ENCODE results near the gene PRKD2. TPM values are rescaled to one million over a fixed set of nuclear protein-coding genes. Genes with fewer than 3 reads are reported as not detected.
A peak's percentile ranks its signal among the peaks of the same experiment; 100 is the strongest.

The PRKD2 gene
- total and polyA plus RNA-seq, 2 experiments from 2014 or later = 24.7 to 25.5 TPM

- Histone ChIP-seq H3K9me3 (ENCODE audit: low read depth) (no peaks in the 10 kb centered on the region), H3K36me3 (no peaks in the 10 kb centered on the region), H3K4me1 (ENCODE audit: low read depth) (peaks cover 9% of the 10 kb centered on the region), H3K27ac (peak within 1 kb of the TSS; percentile 80), H3K27me3 (no peaks in the 10 kb centered on the region), H3K4me3 (peak within 1 kb of the TSS; percentile 85)
- TF ChIP-seq CTCF (IDR thresholded peaks at IDR 0.05; ENCODE audit: low read depth, low read length) = no peak
- DNase-seq (ENCODE audit: low read depth in 1 of 2, low spot score in 1 of 2) = peak; percentile 100
These were observed 55.7 kb downstream of the PRKD2 start, which contains the start of gene DACT3 for GRCh38 chr19:46661020-46661731. DACT3 (minus strand) TSS chr19:46661182; CDS start chr19:46661064, 118 bp downstream.

- H3K4me1 ChIP-seq (ENCODE audit: low read depth) = peaks cover 9% of the 10 kb centered on the region
- H3K27me3 ChIP-seq = no peaks in the 10 kb centered on the region
- no peak for DNase-seq (ENCODE audit: low read depth in 1 of 2, low spot score in 1 of 2)
- H3K4me3 ChIP-seq = peak overlapping the region; percentile 85
- H3K27ac ChIP-seq = peak overlapping the region; percentile 80
- H3K36me3 ChIP-seq = no peaks in the 10 kb centered on the region
- no peak for TF ChIP-seq CTCF (IDR thresholded peaks at IDR 0.05; ENCODE audit: low read depth, low read length)
- no peaks in the 10 kb centered on the region for H3K9me3 ChIP-seq (ENCODE audit: low read depth)
These were observed 56.3 kb downstream of the PRKD2 start for GRCh38 chr19:46660551-46661019.

- Histone ChIP-seq H3K36me3 (no peaks in the 10 kb centered on the region), H3K4me3 (peak overlapping the region; percentile 85), H3K27me3 (no peaks in the 10 kb centered on the region), H3K4me1 (ENCODE audit: low read depth) (peaks cover 14% of the 10 kb centered on the region), H3K27ac (peak overlapping the region; percentile 80), H3K9me3 (ENCODE audit: low read depth) (no peaks in the 10 kb centered on the region)
- no peak for TF ChIP-seq CTCF (IDR thresholded peaks at IDR 0.05; ENCODE audit: low read depth, low read length)
- DNase-seq (ENCODE audit: low read depth in 1 of 2, low spot score in 1 of 2) = peak; percentile 43 to 71
These were observed 56.9 kb downstream of the PRKD2 start for GRCh38 chr19:46660008-46660517.

- peaks cover 21% of the 10 kb centered on the region for H3K4me1 ChIP-seq (ENCODE audit: low read depth)
- H3K4me3 ChIP-seq = peak overlapping the region; percentile 85
- peak overlapping the region; percentile 80 for H3K27ac ChIP-seq
- no peaks in the 10 kb centered on the region for H3K9me3 ChIP-seq (ENCODE audit: low read depth)
- no peak for TF ChIP-seq CTCF (IDR thresholded peaks at IDR 0.05; ENCODE audit: low read depth, low read length)
- H3K27me3 ChIP-seq = no peaks in the 10 kb centered on the region
- DNase-seq (ENCODE audit: low read depth in 1 of 2, low spot score in 1 of 2) = peak; percentile 50 to 91
- no peaks in the 10 kb centered on the region for H3K36me3 ChIP-seq
These were observed 57.5 kb downstream of the PRKD2 start for GRCh38 chr19:46659151-46660007.

GRCh38 chr19:46656541-46656940 is 60.4 kb downstream of the PRKD2 start:
- H3K9me3 ChIP-seq (ENCODE audit: low read depth) = no peaks in the 10 kb centered on the region
- no peaks in the 10 kb centered on the region for H3K27me3 ChIP-seq
- H3K4me3 ChIP-seq = no peak overlapping the region
- no peak for TF ChIP-seq CTCF (IDR thresholded peaks at IDR 0.05; ENCODE audit: low read depth, low read length)
- peak overlapping the region; percentile 29 for H3K27ac ChIP-seq
- DNase-seq (ENCODE audit: low read depth in 1 of 2, low spot score in 1 of 2) = no peak
- peaks cover 7% of the 10 kb centered on the region for H3K36me3 ChIP-seq
- peaks cover 24% of the 10 kb centered on the region for H3K4me1 ChIP-seq (ENCODE audit: low read depth)
